Ovary (tissue), 3 donors: Measurements from ENCODE around the gene RUNX2.

Experiments used
- EP300 ChIP-seq: sonication (generic); formaldehyde crosslinking; IDR thresholded peaks from one replicate; pipeline ENCODE4 v1.6.1; 2017; ENCODE audit warnings: antibody characterized with exemption
- POLR2A ChIP-seq: fragments of 450-650 bp; IDR thresholded peaks from one replicate; pipeline ENCODE4 v1.6.1; 2017; ENCODE audit warnings: antibody characterized with exemption, mild to moderate bottlenecking, moderate library complexity
- TF ChIP-seq, protein P1 (sequence below), 3 donors: fragments of 450-650 bp in 2 of 3; fragments of 200-600 bp in 1 of 3; IDR thresholded peaks; one replicate each; pipeline versions ENCODE4 v1.5.1 to v1.8.0; 2016 to 2022; ENCODE audit warnings: antibody characterized with exemption in 3 of 3, mild to moderate bottlenecking in 1 of 3
- donor health status: DM: no; HTN: no; CAD: no.

DNA sequence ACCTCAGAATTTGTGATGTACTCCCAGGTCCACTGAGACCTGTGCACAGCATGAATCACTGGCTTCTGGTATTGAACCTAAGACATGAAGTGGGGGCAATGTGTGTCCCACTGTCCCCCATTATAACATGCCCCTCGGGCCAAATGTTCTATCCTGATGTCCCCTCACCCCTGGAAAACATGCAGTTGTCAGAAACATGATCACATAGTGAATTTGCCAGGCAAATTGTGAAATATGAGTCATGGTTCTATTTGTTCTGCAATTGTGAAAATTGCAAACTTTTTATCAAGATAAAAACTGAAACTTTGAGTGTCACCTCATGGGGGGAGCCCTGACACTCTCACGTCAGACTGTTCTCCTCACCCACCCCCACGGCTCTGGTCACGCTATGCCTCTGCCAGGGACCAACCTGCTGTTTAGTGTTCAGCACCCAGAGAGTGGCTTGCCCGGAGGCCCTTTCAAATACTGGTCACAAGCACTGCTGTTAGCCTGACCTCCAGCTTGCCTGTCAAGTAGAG is 382.2 kb downstream of the RUNX2 start:
- TF ChIP-seq, protein P1, sequence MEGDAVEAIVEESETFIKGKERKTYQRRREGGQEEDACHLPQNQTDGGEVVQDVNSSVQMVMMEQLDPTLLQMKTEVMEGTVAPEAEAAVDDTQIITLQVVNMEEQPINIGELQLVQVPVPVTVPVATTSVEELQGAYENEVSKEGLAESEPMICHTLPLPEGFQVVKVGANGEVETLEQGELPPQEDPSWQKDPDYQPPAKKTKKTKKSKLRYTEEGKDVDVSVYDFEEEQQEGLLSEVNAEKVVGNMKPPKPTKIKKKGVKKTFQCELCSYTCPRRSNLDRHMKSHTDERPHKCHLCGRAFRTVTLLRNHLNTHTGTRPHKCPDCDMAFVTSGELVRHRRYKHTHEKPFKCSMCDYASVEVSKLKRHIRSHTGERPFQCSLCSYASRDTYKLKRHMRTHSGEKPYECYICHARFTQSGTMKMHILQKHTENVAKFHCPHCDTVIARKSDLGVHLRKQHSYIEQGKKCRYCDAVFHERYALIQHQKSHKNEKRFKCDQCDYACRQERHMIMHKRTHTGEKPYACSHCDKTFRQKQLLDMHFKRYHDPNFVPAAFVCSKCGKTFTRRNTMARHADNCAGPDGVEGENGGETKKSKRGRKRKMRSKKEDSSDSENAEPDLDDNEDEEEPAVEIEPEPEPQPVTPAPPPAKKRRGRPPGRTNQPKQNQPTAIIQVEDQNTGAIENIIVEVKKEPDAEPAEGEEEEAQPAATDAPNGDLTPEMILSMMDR (IDR thresholded peaks at IDR 0.05) = no peak
- TF ChIP-seq POLR2A = no peak
- TF ChIP-seq EP300 = no peak
